ENCODE measurements around the gene ANXA6. TPM values are rescaled to one million over a fixed set of nuclear protein-coding genes. Genes with fewer than 3 reads are reported as not detected.

Gene ANXA6
- polyA plus RNA-seq, 3 donors = 60.6 to 124 (median 93.5) TPM

GRCh38 chr5:151171529-151171928 is 13.9 kb upstream of the ANXA6 start:
- Mint-ChIP-seq H3K27me3 (ENCODE audit: low read depth in 3 of 3) (peaks cover 0 to 2% (median 1%) of the 10 kb centered on the region in 3 donors), H3K9me3 (no peaks in the 10 kb centered on the region), H3K36me3 (peaks cover 14 to 15% of the 10 kb centered on the region in 2 donors), H3K4me3 (peak overlapping the region in 1 of 2 donors; percentile 68), H3K27ac (peak overlapping the region in 6 of 7 donors; percentile 26 to 87 (median 65)), H3K4me1 (peaks cover 30% of the 10 kb centered on the region)
- peaks cover 21 to 29% of the 10 kb centered on the region in 2 donors for H3K4me1 ChIP-seq (ENCODE audit: control insufficient read depth in 1 of 2, insufficient read depth in 2 of 2, low read length in 2 of 2)
- H3K27me3 ChIP-seq (ENCODE audit: control insufficient read depth in 2 of 2, insufficient read depth in 2 of 2, low read length in 2 of 2) = no peaks in the 10 kb centered on the region
- H3K4me3 ChIP-seq (replicated peaks in 1 of 3; ENCODE audit: low read depth in 2 of 3, low read length in 3 of 3) = peak overlapping the region in 1 of 3 experiments; percentile 31
- H3K9me3 ChIP-seq (replicated peaks in 1 of 2; ENCODE audit: control insufficient read depth in 1 of 2, insufficient read depth in 1 of 2, low read length in 2 of 2) = no peaks in the 10 kb centered on the region
- H3K4me2 ChIP-seq (replicated peaks; ENCODE audit: extremely low read depth, low read length, poor library complexity, severe bottlenecking) = peak overlapping the region; percentile 38
- H2AFZ ChIP-seq (ENCODE audit: insufficient read depth, low read depth, low read length, poor library complexity, severe bottlenecking) = no peak overlapping the region
- DNase-seq = peak; percentile 28 to 42 (median 37)
- TF ChIP-seq CTCF (IDR thresholded peaks at IDR 0.05) = no peak
- no CpG with 5 or more reads among the region's 1 CpG for WGBS (ENCODE audit: insufficient coverage)
- H3K9ac ChIP-seq (ENCODE audit: insufficient read depth, low read length, poor library complexity, severe bottlenecking) = no peak overlapping the region
- H3K36me3 ChIP-seq (replicated peaks in 1 of 2; ENCODE audit: control insufficient read depth in 1 of 2, insufficient read depth in 2 of 2, low read length in 2 of 2) = no peaks in the 10 kb centered on the region
- H3K79me2 ChIP-seq (ENCODE audit: insufficient read depth, low read length) = no peaks in the 10 kb centered on the region
- intact Hi-C loops (cut with micrococcal nuclease) = loop anchor here in 1 of 2 donors (10.0 kb wide), 1 partner anchor 63 kb away; no protein-coding TSS in a partner anchor
- H3K27ac ChIP-seq (ENCODE audit: low read depth in 1 of 2, low read length in 2 of 2) = peak overlapping the region in 1 of 2 donors; percentile 25
- H4K20me1 ChIP-seq (ENCODE audit: insufficient read depth, low read length) = peaks cover 5% of the 10 kb centered on the region

GRCh38 chr5:151168602-151169344 is 11.2 kb upstream of the ANXA6 start:
- Histone ChIP-seq H3K27ac (ENCODE audit: low read depth in 1 of 2, low read length in 2 of 2) (no peak overlapping the region), H3K4me3 (replicated peaks in 1 of 3; ENCODE audit: low read depth in 2 of 3, low read length in 3 of 3) (no peak overlapping the region), H2AFZ (ENCODE audit: insufficient read depth, low read depth, low read length, poor library complexity, severe bottlenecking) (no peak overlapping the region), H3K4me1 (ENCODE audit: control insufficient read depth in 1 of 2, insufficient read depth in 2 of 2, low read length in 2 of 2) (peaks cover 25 to 29% of the 10 kb centered on the region in 2 donors), H3K27me3 (ENCODE audit: control insufficient read depth in 2 of 2, insufficient read depth in 2 of 2, low read length in 2 of 2) (no peaks in the 10 kb centered on the region), H3K9ac (ENCODE audit: insufficient read depth, low read length, poor library complexity, severe bottlenecking) (no peak overlapping the region), H3K36me3 (replicated peaks in 1 of 2; ENCODE audit: control insufficient read depth in 1 of 2, insufficient read depth in 2 of 2, low read length in 2 of 2) (no peaks in the 10 kb centered on the region), H4K20me1 (ENCODE audit: insufficient read depth, low read length) (no peaks in the 10 kb centered on the region), H3K9me3 (replicated peaks in 1 of 2; ENCODE audit: control insufficient read depth in 1 of 2, insufficient read depth in 1 of 2, low read length in 2 of 2) (no peaks in the 10 kb centered on the region), H3K79me2 (ENCODE audit: insufficient read depth, low read length) (no peaks in the 10 kb centered on the region), H3K4me2 (replicated peaks; ENCODE audit: extremely low read depth, low read length, poor library complexity, severe bottlenecking) (no peak overlapping the region)
- WGBS (ENCODE audit: insufficient coverage) = 100% methylated on average over 3 of the region's 10 CpGs
- Mint-ChIP-seq H3K4me3 (no peak overlapping the region), H3K27ac (no peak overlapping the region), H3K36me3 (no peaks in the 10 kb centered on the region), H3K9me3 (no peaks in the 10 kb centered on the region), H3K27me3 (ENCODE audit: low read depth in 3 of 3) (peaks cover 0 to 2% (median 1%) of the 10 kb centered on the region in 3 donors), H3K4me1 (peaks cover 29% of the 10 kb centered on the region)
- no peak for DNase-seq
- TF ChIP-seq CTCF (IDR thresholded peaks at IDR 0.05) = no peak
- intact Hi-C loops (cut with micrococcal nuclease) = no loop called here

Measured in CD14-positive monocyte (primary cell).